ENCODE results near the gene NOTCH3.

NOTCH3 gene

GRCh38 chr19:15236886-15237285 lies 36.1 kb upstream of the NOTCH3 start:
- DNase-seq (ENCODE audit: low read depth): no peak

GRCh38 chr19:15235781-15236180 lies 35.0 kb upstream of the NOTCH3 start:
- DNase-seq (ENCODE audit: low read depth): no peak

DNA sequence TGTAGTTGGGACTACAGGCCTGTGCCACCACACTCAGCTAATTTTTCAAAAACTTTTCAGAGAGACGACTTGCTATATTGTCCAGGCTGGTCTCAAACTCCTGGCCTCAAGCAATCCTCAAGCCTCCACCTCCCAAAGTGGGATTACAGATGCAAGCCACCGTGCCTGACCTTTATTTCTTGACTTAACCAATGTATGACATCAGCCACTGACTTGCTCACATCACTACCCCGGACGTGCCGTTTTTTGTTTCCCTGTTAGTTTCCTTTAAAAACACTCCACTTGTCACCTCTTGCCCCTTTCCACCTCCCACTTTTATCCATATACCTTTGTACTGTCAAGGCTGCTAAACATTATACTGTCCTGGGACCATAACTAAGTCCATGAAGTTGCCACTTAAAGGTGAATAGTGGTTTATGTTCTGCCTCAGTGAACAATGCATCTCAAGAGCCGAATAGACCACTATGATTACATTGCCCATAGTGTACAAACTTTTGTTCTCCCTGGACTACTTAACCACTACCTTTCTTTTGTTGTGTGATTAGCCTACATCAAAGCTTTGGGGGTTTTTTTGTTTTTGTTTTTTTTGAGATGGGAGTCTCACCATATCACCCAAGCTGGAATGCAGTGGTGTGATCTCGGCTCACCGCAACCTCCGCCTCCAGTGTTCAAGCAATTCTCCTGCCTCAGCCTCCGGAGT lies 33.8 kb upstream of the NOTCH3 start:
- peak; percentile 22 for DNase-seq (ENCODE audit: low read depth)

DNA sequence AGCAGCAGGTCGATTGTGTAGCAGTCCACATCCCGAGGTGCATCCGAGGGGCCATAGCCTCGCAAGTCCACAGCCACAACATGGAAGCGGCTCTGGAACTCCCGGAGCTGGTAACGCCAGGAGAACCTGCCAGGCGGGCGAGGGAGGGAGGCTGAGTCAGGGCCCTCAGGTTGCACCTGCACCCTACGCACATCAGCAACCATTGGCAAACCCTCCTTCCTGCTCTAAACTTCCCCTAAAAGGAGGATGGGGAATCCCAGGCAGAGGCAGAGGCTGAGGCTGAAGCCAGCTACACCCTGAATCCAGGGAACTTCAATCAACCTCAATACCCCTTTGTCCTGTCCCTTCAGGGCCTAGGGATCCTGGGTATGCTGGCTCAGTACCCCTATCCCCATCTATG lies 30.5 kb upstream of the NOTCH3 start:
- no peak for DNase-seq (ENCODE audit: low read depth)

DNA sequence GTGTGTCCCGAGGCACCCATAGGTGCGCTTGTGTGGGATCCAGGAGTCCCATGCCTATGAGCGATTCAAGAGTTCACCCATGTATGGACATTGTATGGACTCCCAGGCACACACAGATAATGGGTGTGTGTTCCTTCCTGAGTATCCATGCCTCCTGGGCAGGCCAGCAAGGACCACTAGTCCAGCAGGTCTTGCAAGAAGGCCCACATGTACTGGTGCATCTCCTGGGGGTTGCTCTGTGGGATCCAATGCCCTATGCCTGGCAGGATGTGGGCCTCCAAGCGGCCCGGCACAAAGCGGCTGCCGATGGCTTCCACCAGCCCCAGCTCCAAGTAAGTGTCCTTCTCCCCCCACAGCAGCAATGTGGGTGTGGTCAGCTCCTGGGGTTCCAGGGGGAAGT lies 26.5 kb upstream of the NOTCH3 start:
- DNase-seq (ENCODE audit: low read depth): no peak

- no peak for DNase-seq (ENCODE audit: low read depth)
These were observed 25.0 kb upstream of the NOTCH3 start for GRCh38 chr19:15225760-15226159.

DNA sequence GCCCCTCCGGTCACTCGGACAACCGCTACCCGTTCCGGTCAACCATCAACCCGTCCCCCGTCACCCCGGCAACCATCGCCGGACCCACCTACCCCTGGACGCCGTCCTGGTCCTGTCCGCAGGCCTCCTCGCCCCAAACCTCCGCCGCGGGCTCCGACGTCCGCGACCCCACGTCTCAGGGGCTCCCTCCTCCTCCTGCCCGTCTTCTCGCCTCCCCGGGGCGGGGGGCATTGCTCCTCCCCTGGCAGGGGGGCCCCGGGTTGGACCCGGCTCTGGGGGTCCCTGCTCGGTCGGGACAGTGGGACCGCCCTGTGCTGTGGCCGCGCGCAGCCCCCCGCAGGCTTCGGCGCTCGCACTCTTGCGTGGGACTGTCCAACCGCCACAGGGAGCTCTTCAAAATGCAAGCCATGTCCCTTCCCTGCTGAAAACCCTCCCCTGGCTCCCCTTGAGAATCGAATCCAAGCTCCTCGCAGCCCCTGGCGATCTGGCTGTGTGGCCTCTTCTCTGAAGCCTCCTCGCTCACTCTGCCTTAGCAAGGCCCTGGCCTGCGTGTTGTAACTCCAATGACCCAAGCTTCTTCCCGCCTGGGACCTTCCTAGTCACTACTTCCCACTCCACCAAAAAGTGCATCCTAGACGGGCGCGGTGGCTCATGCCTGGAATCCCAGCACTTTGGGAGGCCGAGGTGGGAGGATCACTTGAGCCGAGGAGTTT lies 23.0 kb upstream of the NOTCH3 start:
- peak; percentile 43 for DNase-seq (ENCODE audit: low read depth)

GRCh38 chr19:15222738-15223648 lies 22.2 kb upstream of the NOTCH3 start:
- DNase-seq (ENCODE audit: low read depth): peak; percentile 98

GRCh38 chr19:15220833-15221232 lies 20.0 kb upstream of the NOTCH3 start:
- no peak for DNase-seq (ENCODE audit: low read depth)

DNA sequence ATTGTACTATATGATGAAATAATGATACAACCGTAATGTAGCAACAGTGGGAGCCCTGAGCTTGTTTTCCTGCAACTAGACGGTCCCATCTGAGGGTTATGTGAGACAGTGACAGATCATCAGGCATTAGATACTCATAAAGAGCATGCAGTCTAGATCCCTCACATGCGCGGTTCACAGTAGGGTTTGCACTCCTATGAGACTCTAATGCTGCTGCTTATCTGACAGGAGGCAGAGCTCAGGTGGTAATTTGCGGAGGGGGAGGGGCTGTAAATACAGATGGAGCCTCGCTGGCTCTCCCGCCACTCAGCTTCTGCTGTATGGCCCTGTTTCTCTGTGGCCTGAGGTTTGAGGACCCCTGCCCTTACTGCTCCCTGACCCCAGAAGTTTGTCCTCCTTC lies 17.7 kb upstream of the NOTCH3 start:
- DNase-seq (ENCODE audit: low read depth): no peak

- no peak for DNase-seq (ENCODE audit: low read depth)
These were observed 15.6 kb upstream of the NOTCH3 start for GRCh38 chr19:15216363-15216762.

- DNase-seq (ENCODE audit: low read depth): peak; percentile 39
These were observed 13.1 kb upstream of the NOTCH3 start for GRCh38 chr19:15213715-15214381.

- DNase-seq (ENCODE audit: low read depth): no peak
These were observed 11.9 kb upstream of the NOTCH3 start for GRCh38 chr19:15212711-15213110.

GRCh38 chr19:15210323-15210781 lies 9.6 kb upstream of the NOTCH3 start:
- peak; percentile 84 for DNase-seq (ENCODE audit: low read depth)

- no peak for DNase-seq (ENCODE audit: low read depth)
These were observed 704 bp upstream of the NOTCH3 start for GRCh38 chr19:15201374-15202023.

DNA sequence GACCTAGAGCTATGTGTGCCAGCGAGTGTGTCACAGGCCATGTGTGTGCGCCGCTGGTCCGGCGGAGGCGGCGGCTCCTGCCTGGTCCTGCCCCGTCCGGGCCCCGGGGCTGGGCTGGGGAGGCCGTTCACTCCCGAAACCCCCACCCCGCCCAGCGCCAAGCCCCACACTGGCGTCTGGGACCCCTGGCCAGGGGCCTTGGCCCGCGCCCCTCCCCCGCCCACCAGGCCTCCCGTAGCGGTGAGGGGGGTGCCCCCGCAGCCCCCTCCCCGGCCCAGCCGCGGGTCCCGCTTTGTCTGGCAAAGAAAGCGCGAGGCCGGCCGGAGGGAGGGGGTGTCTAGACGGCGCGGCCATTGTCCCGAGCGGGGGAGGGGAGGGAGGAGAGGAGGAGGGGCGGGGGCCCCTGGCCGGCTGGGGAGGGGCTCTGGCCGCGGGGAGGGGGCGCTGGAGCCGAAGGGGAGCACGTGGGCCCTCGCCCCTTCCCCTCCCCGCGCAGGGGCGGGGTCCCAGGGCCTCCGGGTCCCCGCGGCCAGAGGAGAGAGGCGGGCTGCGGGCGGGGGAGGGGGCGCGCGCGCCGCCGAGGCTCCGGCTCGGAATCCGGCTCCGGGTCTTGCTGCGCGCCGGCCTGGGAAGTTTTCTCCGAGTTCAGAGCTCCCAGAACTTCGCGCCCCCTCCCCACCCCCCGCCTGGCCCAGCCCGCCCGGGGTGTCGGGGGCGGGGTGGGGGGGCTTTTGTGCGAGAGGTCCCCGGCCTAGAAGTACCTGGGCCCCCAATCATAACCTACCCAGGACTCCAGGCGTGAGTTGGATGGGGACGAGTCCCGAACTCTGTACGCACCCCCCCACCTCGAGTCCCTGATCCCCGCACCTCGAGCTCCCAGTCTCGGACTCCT lies 888 bp downstream of the NOTCH3 start:
- DNase-seq (ENCODE audit: low read depth): peak; percentile 59

DNA sequence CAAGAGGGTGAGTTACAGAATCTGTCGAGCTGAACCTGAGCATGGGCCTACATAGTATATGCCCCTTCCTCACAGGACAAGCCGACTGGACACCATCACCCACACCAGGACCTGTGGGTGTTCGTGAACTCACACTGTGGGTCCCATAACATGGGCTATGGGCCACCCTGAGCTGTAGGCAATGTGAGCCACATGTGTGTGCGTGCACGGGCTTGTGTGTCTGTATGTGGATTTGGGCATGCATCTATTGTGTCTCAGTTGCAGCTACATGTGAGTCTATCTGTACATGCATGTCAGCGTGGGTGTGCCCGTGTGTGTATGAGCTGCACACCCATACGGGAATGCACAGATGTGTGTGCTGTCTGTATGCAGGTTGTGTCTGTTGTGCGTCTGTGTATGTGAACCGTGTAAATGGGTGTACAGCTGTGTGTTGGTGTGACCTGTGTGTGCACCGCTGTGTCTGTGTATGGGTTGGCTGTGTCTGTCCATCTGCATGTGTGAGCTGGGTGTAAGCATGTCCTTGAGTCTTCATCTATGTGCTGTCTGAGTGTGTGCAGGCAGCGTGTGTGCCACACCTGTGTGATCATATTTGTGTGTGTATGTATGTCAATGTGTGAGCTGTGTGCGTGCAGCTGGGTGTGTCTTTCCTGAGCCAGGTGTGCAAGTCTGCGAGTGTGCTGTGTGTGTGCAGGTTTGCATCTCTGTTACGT lies 1.7 kb downstream of the NOTCH3 start:
- DNase-seq (ENCODE audit: low read depth): no peak

GRCh38 chr19:15197942-15198341 lies 2.9 kb downstream of the NOTCH3 start:
- no peak for DNase-seq (ENCODE audit: low read depth)

DNA sequence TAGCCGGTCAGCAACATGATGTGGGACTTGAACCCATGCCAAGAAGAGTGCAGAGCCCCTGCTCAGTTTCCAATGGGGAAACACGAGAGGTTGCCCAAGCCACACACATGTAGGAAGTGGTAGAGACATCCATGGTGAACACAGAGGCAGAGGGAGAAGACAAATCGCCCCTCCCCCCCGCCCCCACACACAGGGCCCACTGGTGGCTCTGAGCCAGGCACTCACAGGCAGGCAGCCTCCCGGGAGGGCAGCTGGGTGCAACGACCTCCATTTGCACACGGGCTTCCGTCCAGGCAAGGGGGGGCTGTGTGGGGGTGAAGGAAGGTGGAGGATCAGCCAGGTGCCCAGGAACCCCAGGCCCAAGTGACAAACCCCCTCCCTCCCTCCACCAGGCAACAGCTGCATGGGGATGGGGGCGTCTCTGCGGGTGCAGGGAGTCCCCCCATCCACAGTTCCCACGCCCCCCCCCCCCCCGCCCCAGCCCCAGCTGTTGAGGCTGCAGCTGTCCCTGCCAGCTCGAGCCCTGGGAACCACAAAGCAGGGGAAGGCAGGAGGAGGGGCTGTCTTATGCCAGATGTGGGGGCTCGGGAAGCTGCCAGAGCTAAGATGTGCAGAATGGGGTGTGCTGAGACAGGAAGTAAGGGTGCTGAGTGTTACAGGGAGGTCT lies 3.4 kb downstream of the NOTCH3 start:
- peak; percentile 57 for DNase-seq (ENCODE audit: low read depth)

All from EH (cell line).